Upper lobe of right lung (tissue), 1 donor: ENCODE data around the gene CEP104. TPM values are rescaled to one million over a fixed set of nuclear protein-coding genes. Genes with fewer than 3 reads are reported as not detected.

Experiments used
- ATAC-seq: fragments of 200-7000 bp; cut with Tn5 transposase; one replicate; pipeline ENCODE4 v1.9.1; 2020; ENCODE audit warnings: mild to moderate bottlenecking, moderate library complexity
- DNase-seq: peaks from one replicate; pipeline ENCODE4 v3.0.0-alpha.2; 2020
- H3K27ac ChIP-seq: fragments of 200-600 bp; one replicate; pipeline ENCODE4 v1.8.0; 2022
- H3K27me3 ChIP-seq: fragments of 200-600 bp; one replicate; pipeline ENCODE4 v1.8.0; 2022; ENCODE audit warnings: mild to moderate bottlenecking
- H3K36me3 ChIP-seq: fragments of 200-600 bp; one replicate; pipeline ENCODE4 v1.8.0; 2022
- H3K4me1 ChIP-seq: fragments of 200-600 bp; one replicate; pipeline ENCODE4 v1.8.0; 2022
- H3K4me3 ChIP-seq: fragments of 200-600 bp; one replicate; pipeline ENCODE4 v1.8.0; 2022; ENCODE audit warnings: mild to moderate bottlenecking
- H3K9me3 ChIP-seq: fragments of 200-600 bp; one replicate; pipeline ENCODE4 v1.8.0; 2022
- intact Hi-C: fragments of 100-400 bp; cut with DNase I; formaldehyde crosslinking; loops from one replicate; pipeline ENCODE4 v1.11.0; 2022
- total RNA-seq: library from RNA; stranded (reverse); fragmentation: NEBNext Ultra II Directional; extraction: Animal tissue kit (Norgen Biotek cat#: 25700); gene quantifications from one replicate; pipeline ENCODE4 v1.2.1, GENCODE V29; 2021
- TF ChIP-seq, protein P1 (sequence below): fragments of 200-600 bp; IDR thresholded peaks from one replicate; pipeline ENCODE4 v1.8.0; 2022; ENCODE audit warnings: antibody characterized with exemption
- donor health status: DM: no; HTN: yes; CAD: no; lungs with severe emphysema.

Gene CEP104
- total RNA-seq, 1 donor from 2014 or later: 61.0 TPM

DNA sequence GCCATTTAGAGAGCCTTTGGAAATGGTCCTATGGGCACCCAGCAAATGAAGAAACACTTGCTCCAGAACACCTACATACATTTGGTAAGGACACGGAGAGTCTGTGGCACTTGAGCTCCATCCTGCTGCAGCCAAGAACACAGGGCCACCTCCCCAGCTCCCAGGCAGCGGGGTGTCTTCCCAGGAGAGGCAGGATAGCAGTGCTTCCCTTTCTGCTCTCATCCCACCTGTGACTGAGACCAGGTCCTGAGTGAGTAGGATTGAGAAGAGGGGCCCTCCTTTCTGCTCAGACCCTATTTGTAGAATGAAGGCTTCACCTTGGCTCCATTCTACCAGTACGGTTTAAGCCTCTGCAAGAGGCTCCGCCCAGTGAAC, 38.9 kb upstream of the CEP104 start:
- Histone ChIP-seq H3K27ac (no peak overlapping the region), H3K4me1 (peaks cover 9% of the 10 kb centered on the region), H3K4me3 (no peak overlapping the region), H3K36me3 (peaks cover 11% of the 10 kb centered on the region), H3K9me3 (no peaks in the 10 kb centered on the region), H3K27me3 (no peaks in the 10 kb centered on the region)
- DNase-seq: no peak
- intact Hi-C loops: no loop called here
- ATAC-seq: no peak
- TF ChIP-seq, protein P1, sequence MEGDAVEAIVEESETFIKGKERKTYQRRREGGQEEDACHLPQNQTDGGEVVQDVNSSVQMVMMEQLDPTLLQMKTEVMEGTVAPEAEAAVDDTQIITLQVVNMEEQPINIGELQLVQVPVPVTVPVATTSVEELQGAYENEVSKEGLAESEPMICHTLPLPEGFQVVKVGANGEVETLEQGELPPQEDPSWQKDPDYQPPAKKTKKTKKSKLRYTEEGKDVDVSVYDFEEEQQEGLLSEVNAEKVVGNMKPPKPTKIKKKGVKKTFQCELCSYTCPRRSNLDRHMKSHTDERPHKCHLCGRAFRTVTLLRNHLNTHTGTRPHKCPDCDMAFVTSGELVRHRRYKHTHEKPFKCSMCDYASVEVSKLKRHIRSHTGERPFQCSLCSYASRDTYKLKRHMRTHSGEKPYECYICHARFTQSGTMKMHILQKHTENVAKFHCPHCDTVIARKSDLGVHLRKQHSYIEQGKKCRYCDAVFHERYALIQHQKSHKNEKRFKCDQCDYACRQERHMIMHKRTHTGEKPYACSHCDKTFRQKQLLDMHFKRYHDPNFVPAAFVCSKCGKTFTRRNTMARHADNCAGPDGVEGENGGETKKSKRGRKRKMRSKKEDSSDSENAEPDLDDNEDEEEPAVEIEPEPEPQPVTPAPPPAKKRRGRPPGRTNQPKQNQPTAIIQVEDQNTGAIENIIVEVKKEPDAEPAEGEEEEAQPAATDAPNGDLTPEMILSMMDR: no peak

DNA sequence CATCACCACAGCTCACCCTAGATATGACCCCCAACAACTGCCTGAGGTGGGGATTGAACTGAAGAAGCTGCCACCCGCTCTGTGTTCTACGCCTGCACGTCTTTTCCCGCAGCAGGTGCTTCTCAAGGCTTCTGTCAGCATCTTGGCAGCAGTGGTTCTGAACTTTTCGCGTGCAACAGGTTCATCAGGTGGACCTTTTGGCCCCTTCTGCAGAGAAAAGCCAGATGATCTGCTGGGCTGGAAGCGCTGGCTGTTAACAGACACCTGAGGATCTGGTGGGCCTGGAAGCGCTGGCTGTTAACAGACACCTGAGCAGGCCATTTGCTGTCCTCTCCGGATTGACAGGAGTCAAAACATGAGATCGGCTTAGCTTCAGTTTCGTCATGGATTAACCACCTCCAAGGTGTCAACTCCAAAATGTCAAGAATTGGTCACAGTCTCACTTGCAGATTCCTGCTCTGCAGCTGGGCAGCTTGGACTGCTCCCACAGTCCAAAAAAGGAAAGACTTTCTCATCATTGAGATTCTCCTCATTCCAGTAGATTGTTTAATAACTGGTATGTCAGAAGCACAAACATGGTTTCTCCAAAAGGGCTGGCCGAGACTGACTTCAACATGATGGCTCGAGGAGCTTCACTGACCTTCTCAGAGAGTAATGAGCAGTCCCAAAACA, 38.4 kb upstream of the CEP104 start:
- ATAC-seq: no peak
- intact Hi-C loops: no loop called here
- DNase-seq: no peak
- no peak overlapping the region for H3K4me3 ChIP-seq
- TF ChIP-seq, protein P1: no peak
- H3K27ac ChIP-seq: no peak overlapping the region
- H3K9me3 ChIP-seq: no peaks in the 10 kb centered on the region
- H3K4me1 ChIP-seq: peaks cover 9% of the 10 kb centered on the region
- H3K27me3 ChIP-seq: no peaks in the 10 kb centered on the region
- peaks cover 16% of the 10 kb centered on the region for H3K36me3 ChIP-seq

DNA sequence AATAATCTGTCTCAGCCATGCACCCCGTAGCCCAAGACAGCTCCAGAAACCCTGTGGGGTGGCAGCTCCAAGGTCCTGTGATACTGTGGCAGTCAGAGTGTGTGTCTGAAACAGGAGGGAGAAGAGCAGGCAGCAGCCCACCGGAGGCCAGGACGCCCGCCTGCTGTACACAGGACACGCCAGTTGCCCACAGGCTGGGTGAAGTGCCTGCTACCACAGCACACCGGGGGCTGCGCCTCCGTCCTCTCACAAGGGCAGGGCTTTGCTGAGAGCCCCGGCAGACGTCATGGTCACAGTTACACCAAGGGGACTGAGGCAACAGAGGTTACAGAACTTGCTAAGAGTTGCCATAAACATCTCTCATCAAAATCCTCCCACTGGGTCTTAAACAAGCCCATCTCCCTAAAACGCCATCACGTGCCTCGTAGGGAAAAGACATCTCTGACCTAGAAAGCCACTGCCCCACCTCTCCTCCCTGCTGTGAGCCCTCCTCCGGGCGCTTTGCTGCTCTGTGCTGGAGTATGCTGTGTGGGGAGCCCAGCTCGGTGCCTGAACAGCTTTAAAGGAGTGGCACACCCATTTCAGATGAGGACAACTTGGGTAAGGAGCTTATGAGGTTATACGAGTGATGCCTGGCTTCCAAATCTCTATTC, 37.7 kb upstream of the CEP104 start:
- peaks cover 9% of the 10 kb centered on the region for H3K4me1 ChIP-seq

DNA sequence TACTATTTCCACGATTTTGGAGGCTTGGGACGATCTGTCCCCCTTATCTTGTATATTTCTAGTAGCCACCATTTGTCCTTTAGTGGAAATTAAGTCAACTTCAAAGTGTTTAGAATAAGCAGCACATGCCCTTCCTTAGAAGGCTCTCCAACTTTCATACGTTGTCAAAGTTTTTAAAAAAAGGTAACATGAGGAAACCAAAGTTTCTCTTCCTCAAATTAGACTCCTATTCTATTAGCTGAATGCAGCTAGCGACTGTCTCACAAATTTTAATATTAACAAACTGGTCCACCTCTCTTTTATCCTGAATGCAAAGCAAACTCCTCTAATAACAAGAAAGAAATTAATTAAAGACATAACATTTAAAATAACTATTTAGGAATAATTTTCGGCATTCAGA, 36.2 kb upstream of the CEP104 start:
- Histone ChIP-seq H3K4me3 (no peak overlapping the region), H3K4me1 (peaks cover 4% of the 10 kb centered on the region), H3K9me3 (no peaks in the 10 kb centered on the region), H3K27me3 (no peaks in the 10 kb centered on the region), H3K36me3 (peaks cover 39% of the 10 kb centered on the region), H3K27ac (no peak overlapping the region)
- ATAC-seq: no peak
- DNase-seq: no peak
- TF ChIP-seq, protein P1: no peak
- intact Hi-C loops: no loop called here

More for the DNA sequence above, 37.7 kb upstream of the CEP104 start:
- Histone ChIP-seq H3K4me3 (no peak overlapping the region), H3K9me3 (no peaks in the 10 kb centered on the region), H3K27me3 (no peaks in the 10 kb centered on the region), H3K36me3 (peaks cover 23% of the 10 kb centered on the region), H3K27ac (no peak overlapping the region)
- ATAC-seq (no peak), DNase-seq (no peak)
- intact Hi-C loops: no loop called here
- TF ChIP-seq, protein P1: no peak

DNA sequence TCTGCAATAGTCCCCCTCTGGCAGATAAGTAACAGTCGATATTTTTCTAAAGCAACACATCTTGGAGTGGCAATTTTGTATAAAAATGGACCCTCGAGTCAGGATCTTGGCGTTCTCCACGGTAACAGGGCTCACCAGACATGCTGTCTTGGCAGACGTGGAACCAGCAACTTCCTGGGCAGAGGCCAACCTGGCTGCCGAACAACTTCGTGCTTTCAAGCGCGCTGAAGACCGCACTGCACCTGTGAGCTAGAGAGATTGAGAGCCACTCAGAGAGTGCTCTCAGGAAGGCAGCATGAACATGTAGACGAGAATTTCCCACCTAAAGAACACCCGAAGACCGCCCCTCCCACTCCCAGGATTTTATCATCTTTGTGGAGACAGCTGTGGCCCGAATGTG, 35.7 kb upstream of the CEP104 start:
- Histone ChIP-seq H3K4me3 (no peak overlapping the region), H3K9me3 (no peaks in the 10 kb centered on the region), H3K27me3 (no peaks in the 10 kb centered on the region), H3K4me1 (peaks cover 4% of the 10 kb centered on the region), H3K36me3 (peaks cover 43% of the 10 kb centered on the region), H3K27ac (no peak overlapping the region)
- ATAC-seq: peak; percentile 61
- DNase-seq: peak; percentile 81
- TF ChIP-seq, protein P1: no peak
- intact Hi-C loops: no loop called here
